HepG2 (cell line): ENCODE results near the gene PHF19. TPM values are rescaled to one million over a fixed set of nuclear protein-coding genes. Genes with fewer than 3 reads are reported as not detected.

Experiments
- ATAC-seq: fragments of 200-7000 bp; cut with Tn5 transposase; 3 replicates; pipeline ENCODE4 v1.9.1; 2020; ENCODE audit warnings: mild to moderate bottlenecking, moderate library complexity
- BruUV-seq: library from RNA; stranded (reverse); fragments of 400-500 nt; replicated peaks from 2 replicates; lab custom pipeline; 2021; lab: Mats Ljungman, UMichigan
- CTCF ChIA-PET: fragments of 300-600 bp; formaldehyde crosslinking; extraction: SDS; loops from one replicate; lab custom pipeline; 2021; ENCODE audit warnings: low total read pairs, inconsistent platforms, low intra/inter-chr PET ratio; lab: Yijun Ruan, JAX
- POLR2A ChIA-PET: fragments of 350-600 bp; sonication (Branson Sonifier 250); formaldehyde crosslinking; loops from one replicate; lab custom pipeline; 2020; ENCODE audit warnings: antibody characterized with exemption, inconsistent platforms; lab: Yijun Ruan, JAX
- DNase-seq: peaks from one replicate; pipeline ENCODE4 v3.0.0-alpha.2; 2015; ENCODE audit warnings: low spot score
- FAIRE-seq: peaks from 3 replicates; lab custom pipeline; 2011; peaks lifted over from hg19 to GRCh38; lab: Jason Lieb, UNC
- H2AFZ ChIP-seq: one replicate; pipeline ENCODE4 v1.6.1; 2011; ENCODE audit warnings: low read length, inconsistent platforms
- H3K27ac ChIP-seq: fragments of 300-600 bp; 3 replicates; pipeline ENCODE4 v1.8.0; 2011; ENCODE audit warnings: mixed run types, mild to moderate bottlenecking, mixed read lengths, low read length, inconsistent platforms; ENCODE audit not compliant: insufficient read depth; ENCODE audit errors: extremely low read length
- H3K27me3 ChIP-seq, 2 experiments: fragments of 200-600 bp in 1 of 2; 2 replicates in 1 of 2; 3 replicates in 1 of 2; pipeline versions ENCODE4 v1.6.0 to v1.8.0; 2011; ENCODE audit warnings: low read length in 2 of 2, mild to moderate bottlenecking in 2 of 2, moderate library complexity in 2 of 2, inconsistent platforms in 1 of 2; ENCODE audit not compliant: insufficient read depth in 2 of 2, control insufficient read depth in 1 of 2
- H3K36me3 ChIP-seq, 2 experiments: fragments of 200-600 bp in 1 of 2; replicated peaks in 1 of 2; 2 replicates in 1 of 2; 3 replicates in 1 of 2; pipeline versions ENCODE4 v1.5.1 to v1.8.0; 2011; ENCODE audit warnings: low read length in 2 of 2, inconsistent platforms in 1 of 2; ENCODE audit not compliant: insufficient read depth in 2 of 2, control insufficient read depth in 1 of 2
- H3K4me1 ChIP-seq: 2 replicates; pipeline ENCODE4 v1.5.1; 2012; ENCODE audit warnings: low read length, inconsistent platforms; ENCODE audit not compliant: insufficient read depth
- H3K4me2 ChIP-seq: 2 replicates; pipeline ENCODE4 v1.6.0; 2011; ENCODE audit warnings: low read depth, low read length, inconsistent platforms
- H3K4me3 ChIP-seq, 3 experiments: fragments of 200-600 bp in 1 of 3; sonication (generic), shearing (Covaris generic) in 1 of 3; replicated peaks in 1 of 3; 2 replicates each; pipeline ENCODE4 v1.5.1; 2011 to 2016; ENCODE audit warnings: low read length in 3 of 3, inconsistent platforms in 2 of 3, low read depth in 2 of 3, mild to moderate bottlenecking in 2 of 3, control low read depth in 1 of 3, mixed read lengths in 1 of 3; ENCODE audit not compliant: insufficient read depth in 1 of 3
- H3K79me2 ChIP-seq: one replicate; pipeline ENCODE4 v1.6.1; 2011; ENCODE audit warnings: low read length, inconsistent platforms; ENCODE audit not compliant: insufficient read depth
- H3K9ac ChIP-seq: 2 replicates; pipeline ENCODE4 v1.6.0; 2011; ENCODE audit warnings: mild to moderate bottlenecking, low read depth, low read length, inconsistent platforms; ENCODE audit not compliant: insufficient read depth
- H3K9me3 ChIP-seq: 2 replicates; pipeline ENCODE4 v1.5.1; 2012; ENCODE audit warnings: mild to moderate bottlenecking, low read length
- H4K20me1 ChIP-seq: 2 replicates; pipeline ENCODE4 v1.6.0; 2011; ENCODE audit warnings: inconsistent platforms, mild to moderate bottlenecking, low read length, moderate library complexity; ENCODE audit not compliant: insufficient read depth
- ATAD3A ChIP-seq: sonication (generic); formaldehyde crosslinking; IDR thresholded peaks from 2 replicates; pipeline ENCODE4 v1.4.0; 2020; ENCODE audit warnings: missing genetic modification reagents
- ATF1 ChIP-seq: IDR thresholded peaks from 2 replicates; pipeline ENCODE4 v1.6.1; 2016; ENCODE audit warnings: mild to moderate bottlenecking, control low read depth
- HDAC1 ChIP-seq: sonication (generic); formaldehyde crosslinking; IDR thresholded peaks from 2 replicates; pipeline ENCODE4 v1.5.1; 2020; ENCODE audit warnings: mild to moderate bottlenecking, missing genetic modification reagents
- KAT8 ChIP-seq: IDR thresholded peaks from 2 replicates; pipeline ENCODE4 v1.6.1; 2016; ENCODE audit warnings: missing genetic modification reagents, missing compliant biosample characterization
- REXO4 ChIP-seq: sonication (generic); formaldehyde crosslinking; IDR thresholded peaks from 2 replicates; pipeline ENCODE4 v1.8.0; 2022; ENCODE audit warnings: missing genetic modification reagents, mild to moderate bottlenecking, borderline replicate concordance
- SMC3 ChIP-seq: IDR thresholded peaks from 2 replicates; pipeline ENCODE4 v1.6.1; 2011; ENCODE audit warnings: low read length, improper control_type of control experiment
- SNAI1 ChIP-seq: sonication (generic); formaldehyde crosslinking; IDR thresholded peaks from 2 replicates; pipeline ENCODE4 v1.5.0; 2020; ENCODE audit warnings: mild to moderate bottlenecking, missing genetic modification reagents, borderline replicate concordance
- SOX5 ChIP-seq: IDR thresholded peaks from 2 replicates; pipeline ENCODE4 v1.6.1; 2016; ENCODE audit warnings: borderline replicate concordance
- ZFAT ChIP-seq: sonication (generic); formaldehyde crosslinking; conservative IDR thresholded peaks from 2 replicates; pipeline ENCODE4 v1.8.1; 2023; ENCODE audit warnings: missing genetic modification reagents, inconsistent platforms
- ZNF33B ChIP-seq: sonication (generic); formaldehyde crosslinking; IDR thresholded peaks from 2 replicates; pipeline ENCODE4 v1.5.1; 2020; ENCODE audit warnings: mild to moderate bottlenecking, missing genetic modification reagents
- ZNF558 ChIP-seq: sonication (generic); formaldehyde crosslinking; IDR thresholded peaks from 2 replicates; pipeline ENCODE4 v1.9.0; 2022; ENCODE audit warnings: mild to moderate bottlenecking, missing genetic modification reagents, borderline replicate concordance
- ZNF879 ChIP-seq: sonication (generic); formaldehyde crosslinking; IDR thresholded peaks from 2 replicates; pipeline ENCODE4 v1.8.1; 2023; ENCODE audit warnings: missing genetic modification reagents
- WGBS: methylation state at CpG from one replicate; pipeline ENCODE4 v1.1.6; 2017; ENCODE audit warnings: low lambda C conversion rate; 5-methylcytosine and 5-hydroxymethylcytosine counted together
- in situ Hi-C: cut with HindIII; loops from 2 replicates; pipeline ENCODE4 v1.10.0; 2017; ENCODE audit warnings: low pct_unique_long_range_greater_than_20kb; ENCODE audit not compliant: extremely low pct_ligation_motif_present
- intact Hi-C: fragments of 100-400 bp; cut with micrococcal nuclease; formaldehyde crosslinking; loops from one replicate; pipeline ENCODE4 v1.10.0; 2022; ENCODE audit not compliant: unreplicated experiment
- polyA plus RNA-seq, 8 experiments: library from polyadenylated mRNA; depleted of rRNA in 3 of 8; stranded (reverse) in 7 of 8; unstranded in 1 of 8; fragments of >200 nt; fragmentation: Illumina TruSeq in 4 of 8; extraction: Trizol in 4 of 8; gene quantifications; 2 replicates each; pipeline versions ENCODE4 v1.2.1 to v1.2.3, GENCODE V29; 2011 to 2016; ENCODE audit warnings: low read depth in 4 of 8, missing spikeins in 1 of 8, mixed read lengths in 1 of 8; ENCODE audit not compliant: insufficient read depth in 1 of 8
- total RNA-seq, 5 experiments: library from RNA; depleted of rRNA; stranded (reverse); fragments of >200 nt; fragmentation: Illumina TruSeq; extraction: Trizol; gene quantifications; 2 replicates each; pipeline ENCODE4 v1.2.3, GENCODE V29; 2016; ENCODE audit warnings: low read depth in 1 of 5
- TF ChIP-seq, protein P1 (sequence below): sonication (generic); formaldehyde crosslinking; IDR thresholded peaks from 2 replicates; pipeline ENCODE4 v1.9.0; 2021; ENCODE audit warnings: missing genetic modification reagents, mild to moderate bottlenecking, borderline replicate concordance
- TF ChIP-seq, protein P2 (sequence below): IDR thresholded peaks from 2 replicates; pipeline ENCODE4 v1.6.1; 2012; ENCODE audit warnings: low read depth, low read length, improper control_type of control experiment
- TF ChIP-seq, protein P3 (sequence below): sonication (generic); formaldehyde crosslinking; IDR thresholded peaks from 2 replicates; pipeline ENCODE4 v1.8.0; 2022; ENCODE audit warnings: missing genetic modification reagents, low read depth, mild to moderate bottlenecking, borderline replicate concordance
- TF ChIP-seq, protein P4 (sequence below): sonication (generic); formaldehyde crosslinking; IDR thresholded peaks from 2 replicates; pipeline ENCODE4 v1.8.1; 2023; ENCODE audit warnings: missing genetic modification reagents, mild to moderate bottlenecking, borderline replicate concordance
- TF ChIP-seq, protein P5 (sequence below): sonication (generic); formaldehyde crosslinking; IDR thresholded peaks from 2 replicates; pipeline ENCODE4 v1.8.1; 2023; ENCODE audit warnings: mild to moderate bottlenecking, moderate library complexity, missing genetic modification reagents
- TF ChIP-seq, protein P6 (sequence below): sonication (generic); formaldehyde crosslinking; IDR thresholded peaks from 2 replicates; pipeline ENCODE4 v1.4.0; 2020; ENCODE audit warnings: missing genetic modification reagents

Gene PHF19
- total and polyA plus RNA-seq, 2 of the 13 experiments (the other 11 are each of a cell fraction or from before 2014, with no cell fraction given) = 29.7 to 41.3 TPM

DNA sequence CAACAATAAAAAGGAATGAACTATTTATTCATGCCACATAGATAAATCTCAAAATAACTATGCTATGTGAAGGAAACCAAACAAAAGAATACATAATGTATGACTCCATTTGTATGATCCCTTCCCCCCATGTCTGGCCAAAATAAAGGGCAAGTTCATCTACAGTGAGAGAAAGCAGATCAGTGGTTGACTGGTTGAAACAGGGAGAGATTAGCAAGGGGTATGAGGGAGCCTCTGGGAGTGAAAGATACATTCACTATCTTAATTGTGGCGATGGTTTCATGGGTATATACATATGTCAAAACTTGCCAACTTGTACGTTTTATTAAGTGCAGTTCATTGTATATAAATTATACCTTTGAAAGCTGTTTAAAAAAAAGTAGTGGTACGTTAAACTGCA, 39.1 kb downstream of the PHF19 start (continued):
- TF ChIP-seq, protein P1, sequence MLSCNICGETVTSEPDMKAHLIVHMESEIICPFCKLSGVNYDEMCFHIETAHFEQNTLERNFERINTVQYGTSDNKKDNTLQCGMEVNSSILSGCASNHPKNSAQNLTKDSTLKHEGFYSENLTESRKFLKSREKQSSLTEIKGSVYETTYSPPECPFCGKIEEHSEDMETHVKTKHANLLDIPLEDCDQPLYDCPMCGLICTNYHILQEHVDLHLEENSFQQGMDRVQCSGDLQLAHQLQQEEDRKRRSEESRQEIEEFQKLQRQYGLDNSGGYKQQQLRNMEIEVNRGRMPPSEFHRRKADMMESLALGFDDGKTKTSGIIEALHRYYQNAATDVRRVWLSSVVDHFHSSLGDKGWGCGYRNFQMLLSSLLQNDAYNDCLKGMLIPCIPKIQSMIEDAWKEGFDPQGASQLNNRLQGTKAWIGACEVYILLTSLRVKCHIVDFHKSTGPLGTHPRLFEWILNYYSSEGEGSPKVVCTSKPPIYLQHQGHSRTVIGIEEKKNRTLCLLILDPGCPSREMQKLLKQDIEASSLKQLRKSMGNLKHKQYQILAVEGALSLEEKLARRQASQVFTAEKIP (CRISPR knock-in tag) = no peak
- TF ChIP-seq, protein P2, sequence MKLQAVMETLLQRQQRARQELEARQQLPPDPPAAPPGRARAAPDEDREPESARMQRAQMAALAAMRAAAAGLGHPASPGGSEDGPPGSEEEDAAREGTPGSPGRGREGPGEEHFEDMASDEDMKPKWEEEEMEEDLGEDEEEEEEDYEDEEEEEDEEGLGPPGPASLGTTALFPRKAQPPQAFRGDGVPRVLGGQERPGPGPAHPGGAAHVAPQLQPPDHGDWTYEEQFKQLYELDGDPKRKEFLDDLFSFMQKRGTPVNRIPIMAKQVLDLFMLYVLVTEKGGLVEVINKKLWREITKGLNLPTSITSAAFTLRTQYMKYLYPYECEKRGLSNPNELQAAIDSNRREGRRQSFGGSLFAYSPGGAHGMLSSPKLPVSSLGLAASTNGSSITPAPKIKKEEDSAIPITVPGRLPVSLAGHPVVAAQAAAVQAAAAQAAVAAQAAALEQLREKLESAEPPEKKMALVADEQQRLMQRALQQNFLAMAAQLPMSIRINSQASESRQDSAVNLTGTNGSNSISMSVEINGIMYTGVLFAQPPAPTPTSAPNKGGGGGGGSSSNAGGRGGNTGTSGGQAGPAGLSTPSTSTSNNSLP = no peak
- TF ChIP-seq SMC3 (no peak), SOX5 (no peak)
- TF ChIP-seq, all 625 proteins: peak for 0

DNA sequence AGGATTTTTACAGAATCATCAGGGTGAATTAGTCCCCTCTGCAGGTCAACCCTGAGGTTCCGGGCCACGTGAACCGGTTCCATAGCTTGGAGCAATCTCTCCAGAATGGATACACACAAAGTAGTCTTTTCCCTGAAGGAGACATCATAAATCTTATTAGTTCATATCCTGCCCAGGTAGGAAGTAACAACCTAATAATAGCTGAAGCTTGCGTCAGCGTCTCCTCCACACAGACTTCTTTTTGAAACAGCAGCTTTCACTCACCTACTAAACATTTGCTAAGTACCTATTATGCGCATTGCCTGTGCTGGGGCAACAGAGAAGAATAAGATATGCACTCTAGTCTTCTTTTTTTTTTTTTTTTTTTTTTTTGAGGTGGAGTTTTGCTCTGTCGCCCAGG, 43.7 kb downstream of the PHF19 start:
- 95% methylated on average over 7 of the region's 7 CpGs for WGBS
- Histone ChIP-seq H3K79me2 (peaks cover 5% of the 10 kb centered on the region), H3K9me3 (no peaks in the 10 kb centered on the region), H3K27ac (no peak overlapping the region), H3K4me3 (no peak overlapping the region), H2AFZ (no peak overlapping the region), H3K4me2 (no peak overlapping the region), H3K4me1 (no peaks in the 10 kb centered on the region), H3K9ac (no peak overlapping the region), H3K27me3 (no peaks in the 10 kb centered on the region), H4K20me1 (no peaks in the 10 kb centered on the region), H3K36me3 (peaks cover 4 to 47% of the 10 kb centered on the region in 2 experiments)
- DNase-seq (no peak), ATAC-seq (no peak), FAIRE-seq (no peak)
- ChIA-PET POLR2A (interaction anchor here (1.2 to 1.3 kb wide), 2 partner anchors 40 kb away, joined by 3 read pairs; partner anchors contain the start of gene FBXW2), CTCF (no interaction called here)
- in situ Hi-C loops = no loop called here
- no TSS peak for BruUV-seq
- intact Hi-C loops = no loop called here
- TF ChIP-seq, protein P3, sequence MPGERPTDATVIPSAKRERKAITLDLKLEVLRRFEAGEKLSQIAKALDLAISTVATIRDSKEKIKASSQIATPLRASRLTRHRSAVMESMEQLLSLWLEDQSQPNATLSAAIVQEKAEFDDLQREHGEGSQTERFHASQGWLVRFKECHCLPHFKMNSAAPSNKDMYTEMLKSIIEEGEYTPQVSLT (CRISPR knock-in tag) = no peak
- TF ChIP-seq KAT8 (CRISPR knock-in tag) (no peak), ZNF33B (CRISPR knock-in tag) (no peak), SNAI1 (CRISPR knock-in tag) (no peak), ZNF879 (CRISPR knock-in tag) (no peak), ZFAT (CRISPR knock-in tag) (no peak), ZNF558 (no peak), ATF1 (no peak), HDAC1 (CRISPR knock-in tag) (no peak), REXO4 (CRISPR knock-in tag) (no peak), ATAD3A (CRISPR knock-in tag) (no peak)
- TF ChIP-seq, protein P4, sequence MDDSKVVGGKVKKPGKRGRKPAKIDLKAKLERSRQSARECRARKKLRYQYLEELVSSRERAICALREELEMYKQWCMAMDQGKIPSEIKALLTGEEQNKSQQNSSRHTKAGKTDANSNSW (CRISPR knock-in tag) = no peak
- TF ChIP-seq, protein P5, sequence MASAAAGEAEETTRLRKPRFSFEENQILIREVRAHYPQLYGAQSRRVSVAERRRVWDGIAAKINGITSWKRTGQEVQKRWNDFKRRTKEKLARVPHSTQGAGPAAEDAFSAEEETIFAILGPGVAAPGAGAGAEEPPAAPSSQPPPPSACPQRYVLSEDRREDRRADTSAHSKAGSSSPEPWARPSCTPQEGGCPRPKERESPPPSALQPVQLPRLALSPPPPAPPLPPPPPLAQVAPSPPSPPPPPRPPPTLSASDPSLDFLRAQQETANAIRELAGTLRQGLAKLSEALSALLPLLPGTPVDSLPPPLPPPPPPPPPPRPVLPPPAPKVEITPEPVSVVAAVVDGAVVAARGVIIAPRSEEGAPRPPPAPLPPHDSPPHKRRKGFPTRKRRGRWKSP (CRISPR knock-in tag) = no peak
- TF ChIP-seq, protein P6, sequence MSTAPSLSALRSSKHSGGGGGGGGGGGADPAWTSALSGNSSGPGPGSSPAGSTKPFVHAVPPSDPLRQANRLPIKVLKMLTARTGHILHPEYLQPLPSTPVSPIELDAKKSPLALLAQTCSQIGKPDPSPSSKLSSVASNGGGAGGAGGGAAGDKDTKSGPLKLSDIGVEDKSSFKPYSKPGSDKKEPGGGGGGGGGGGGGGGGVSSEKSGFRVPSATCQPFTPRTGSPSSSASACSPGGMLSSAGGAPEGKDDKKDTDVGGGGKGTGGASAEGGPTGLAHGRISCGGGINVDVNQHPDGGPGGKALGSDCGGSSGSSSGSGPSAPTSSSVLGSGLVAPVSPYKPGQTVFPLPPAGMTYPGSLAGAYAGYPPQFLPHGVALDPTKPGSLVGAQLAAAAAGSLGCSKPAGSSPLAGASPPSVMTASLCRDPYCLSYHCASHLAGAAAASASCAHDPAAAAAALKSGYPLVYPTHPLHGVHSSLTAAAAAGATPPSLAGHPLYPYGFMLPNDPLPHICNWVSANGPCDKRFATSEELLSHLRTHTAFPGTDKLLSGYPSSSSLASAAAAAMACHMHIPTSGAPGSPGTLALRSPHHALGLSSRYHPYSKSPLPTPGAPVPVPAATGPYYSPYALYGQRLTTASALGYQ = no peak
